ENCODE data around the gene ARRB1.
"Not testable (repeated sequence)": the region's sequence is repeated elsewhere in the genome, so short reads cannot be mapped to it uniquely, and the experiment has no call there.

Gene ARRB1

GRCh38 chr11:75384438-75385080 is 33.1 kb upstream of the ARRB1 start:
- Histone ChIP-seq H3K27me3 (ENCODE audit: low read depth, low read length) (no peaks in the 10 kb centered on the region), H3K9me3 (ENCODE audit: control insufficient read depth in 1 of 2, low read length in 2 of 2) (no peaks in the 10 kb centered on the region), H3K27ac (ENCODE audit: low read length) (no peak overlapping the region), H3K4me3 (ENCODE audit: low read depth in 1 of 2, low read length in 2 of 2) (no peak overlapping the region), H3K4me1 (ENCODE audit: control insufficient read depth in 1 of 2, insufficient read depth in 2 of 2, low read length in 2 of 2) (peaks cover 9 to 10% of the 10 kb centered on the region in 2 donors), H3K36me3 (ENCODE audit: control insufficient read depth in 1 of 2, insufficient read depth in 2 of 2, low read length in 2 of 2) (no peaks in the 10 kb centered on the region)

GRCh38 chr11:75383246-75383645 is 31.8 kb upstream of the ARRB1 start:
- Histone ChIP-seq H3K27ac (ENCODE audit: low read length) (no peak overlapping the region), H3K36me3 (ENCODE audit: control insufficient read depth in 1 of 2, insufficient read depth in 2 of 2, low read length in 2 of 2) (no peaks in the 10 kb centered on the region), H3K9me3 (ENCODE audit: control insufficient read depth in 1 of 2, low read length in 2 of 2) (no peaks in the 10 kb centered on the region), H3K4me3 (ENCODE audit: low read depth in 1 of 2, low read length in 2 of 2) (no peak overlapping the region), H3K4me1 (ENCODE audit: control insufficient read depth in 1 of 2, insufficient read depth in 2 of 2, low read length in 2 of 2) (peaks cover 8 to 9% of the 10 kb centered on the region in 2 donors), H3K27me3 (ENCODE audit: low read depth, low read length) (no peaks in the 10 kb centered on the region)

- Histone ChIP-seq H3K36me3 (ENCODE audit: control insufficient read depth in 1 of 2, insufficient read depth in 2 of 2, low read length in 2 of 2) (no peaks in the 10 kb centered on the region), H3K27ac (ENCODE audit: low read length) (no peak overlapping the region), H3K9me3 (ENCODE audit: control insufficient read depth in 1 of 2, low read length in 2 of 2) (no peaks in the 10 kb centered on the region), H3K27me3 (ENCODE audit: low read depth, low read length) (no peaks in the 10 kb centered on the region), H3K4me3 (ENCODE audit: low read depth in 1 of 2, low read length in 2 of 2) (no peak overlapping the region), H3K4me1 (ENCODE audit: control insufficient read depth in 1 of 2, insufficient read depth in 2 of 2, low read length in 2 of 2) (peaks cover 7 to 9% of the 10 kb centered on the region in 2 donors)
Measured at GRCh38 chr11:75380716-75381420, 29.4 kb upstream of the ARRB1 start.

GRCh38 chr11:75380245-75380644 is 28.8 kb upstream of the ARRB1 start:
- H3K27me3 ChIP-seq (ENCODE audit: low read depth, low read length): no peaks in the 10 kb centered on the region

GRCh38 chr11:75378776-75379175 is 27.3 kb upstream of the ARRB1 start:
- not testable (repeated sequence) for H3K9me3 ChIP-seq (ENCODE audit: control insufficient read depth in 1 of 2, low read length in 2 of 2); H3K4me3 ChIP-seq (ENCODE audit: low read depth in 1 of 2, low read length in 2 of 2); H3K27me3 ChIP-seq (ENCODE audit: low read depth, low read length); H3K27ac ChIP-seq (ENCODE audit: low read length); H3K36me3 ChIP-seq (ENCODE audit: control insufficient read depth in 1 of 2, insufficient read depth in 2 of 2, low read length in 2 of 2); H3K4me1 ChIP-seq (ENCODE audit: control insufficient read depth in 1 of 2, insufficient read depth in 2 of 2, low read length in 2 of 2)

More at GRCh38 chr11:75380245-75380644, 28.8 kb upstream of the ARRB1 start:
- no peaks in the 10 kb centered on the region for H3K9me3 ChIP-seq (ENCODE audit: control insufficient read depth in 1 of 2, low read length in 2 of 2)
- H3K4me3 ChIP-seq (ENCODE audit: low read depth in 1 of 2, low read length in 2 of 2): no peak overlapping the region
- H3K36me3 ChIP-seq (ENCODE audit: control insufficient read depth in 1 of 2, insufficient read depth in 2 of 2, low read length in 2 of 2): no peaks in the 10 kb centered on the region
- H3K4me1 ChIP-seq (ENCODE audit: control insufficient read depth in 1 of 2, insufficient read depth in 2 of 2, low read length in 2 of 2): peaks cover 7 to 9% of the 10 kb centered on the region in 2 donors
- H3K27ac ChIP-seq (ENCODE audit: low read length): no peak overlapping the region

- Histone ChIP-seq H3K9me3 (ENCODE audit: control insufficient read depth in 1 of 2, low read length in 2 of 2) (no peaks in the 10 kb centered on the region), H3K4me1 (ENCODE audit: control insufficient read depth in 1 of 2, insufficient read depth in 2 of 2, low read length in 2 of 2) (peaks cover 13 to 18% of the 10 kb centered on the region in 2 donors), H3K27ac (ENCODE audit: low read length) (no peak overlapping the region), H3K36me3 (ENCODE audit: control insufficient read depth in 1 of 2, insufficient read depth in 2 of 2, low read length in 2 of 2) (no peaks in the 10 kb centered on the region), H3K4me3 (ENCODE audit: low read depth in 1 of 2, low read length in 2 of 2) (no peak overlapping the region), H3K27me3 (ENCODE audit: low read depth, low read length) (no peaks in the 10 kb centered on the region)
Measured at GRCh38 chr11:75376175-75376574, 24.7 kb upstream of the ARRB1 start.

GRCh38 chr11:75375626-75376025 is 24.2 kb upstream of the ARRB1 start:
- H3K27ac ChIP-seq (ENCODE audit: low read length): no peak overlapping the region
- H3K36me3 ChIP-seq (ENCODE audit: control insufficient read depth in 1 of 2, insufficient read depth in 2 of 2, low read length in 2 of 2): no peaks in the 10 kb centered on the region

GRCh38 chr11:75374646-75375045 is 23.2 kb upstream of the ARRB1 start:
- Histone ChIP-seq H3K27me3 (ENCODE audit: low read depth, low read length) (no peaks in the 10 kb centered on the region), H3K4me1 (ENCODE audit: control insufficient read depth in 1 of 2, insufficient read depth in 2 of 2, low read length in 2 of 2) (peaks cover 5 to 11% of the 10 kb centered on the region in 2 donors), H3K9me3 (ENCODE audit: control insufficient read depth in 1 of 2, low read length in 2 of 2) (no peaks in the 10 kb centered on the region), H3K36me3 (ENCODE audit: control insufficient read depth in 1 of 2, insufficient read depth in 2 of 2, low read length in 2 of 2) (no peaks in the 10 kb centered on the region), H3K4me3 (ENCODE audit: low read depth in 1 of 2, low read length in 2 of 2) (no peak overlapping the region), H3K27ac (ENCODE audit: low read length) (no peak overlapping the region)

More at GRCh38 chr11:75375626-75376025, 24.2 kb upstream of the ARRB1 start:
- peaks cover 7 to 15% of the 10 kb centered on the region in 2 donors for H3K4me1 ChIP-seq (ENCODE audit: control insufficient read depth in 1 of 2, insufficient read depth in 2 of 2, low read length in 2 of 2)
- H3K4me3 ChIP-seq (ENCODE audit: low read depth in 1 of 2, low read length in 2 of 2): no peak overlapping the region
- no peaks in the 10 kb centered on the region for H3K9me3 ChIP-seq (ENCODE audit: control insufficient read depth in 1 of 2, low read length in 2 of 2)
- H3K27me3 ChIP-seq (ENCODE audit: low read depth, low read length): no peaks in the 10 kb centered on the region

- H3K4me1 ChIP-seq (ENCODE audit: control insufficient read depth in 1 of 2, insufficient read depth in 2 of 2, low read length in 2 of 2): peaks cover 5 to 11% of the 10 kb centered on the region in 2 donors
- no peak overlapping the region for H3K4me3 ChIP-seq (ENCODE audit: low read depth in 1 of 2, low read length in 2 of 2)
- H3K27ac ChIP-seq (ENCODE audit: low read length): no peak overlapping the region
- no peaks in the 10 kb centered on the region for H3K9me3 ChIP-seq (ENCODE audit: control insufficient read depth in 1 of 2, low read length in 2 of 2)
- H3K36me3 ChIP-seq (ENCODE audit: control insufficient read depth in 1 of 2, insufficient read depth in 2 of 2, low read length in 2 of 2): no peaks in the 10 kb centered on the region
- H3K27me3 ChIP-seq (ENCODE audit: low read depth, low read length): no peaks in the 10 kb centered on the region
Measured at GRCh38 chr11:75373201-75373600, 21.7 kb upstream of the ARRB1 start.

- Histone ChIP-seq H3K27me3 (ENCODE audit: low read depth, low read length) (no peaks in the 10 kb centered on the region), H3K27ac (ENCODE audit: low read length) (peak overlapping the region; percentile 80), H3K4me3 (ENCODE audit: low read depth in 1 of 2, low read length in 2 of 2) (no peak overlapping the region), H3K4me1 (ENCODE audit: control insufficient read depth in 1 of 2, insufficient read depth in 2 of 2, low read length in 2 of 2) (peaks cover 5 to 11% of the 10 kb centered on the region in 2 donors), H3K36me3 (ENCODE audit: control insufficient read depth in 1 of 2, insufficient read depth in 2 of 2, low read length in 2 of 2) (no peaks in the 10 kb centered on the region), H3K9me3 (ENCODE audit: control insufficient read depth in 1 of 2, low read length in 2 of 2) (no peaks in the 10 kb centered on the region)
Measured at GRCh38 chr11:75371949-75372876, 20.8 kb upstream of the ARRB1 start.
